H1 (cell line): ENCODE results near the gene NECAP2. TPM values are rescaled to one million over a fixed set of nuclear protein-coding genes. Genes with fewer than 3 reads are reported as not detected.

Experiments
- CTCF ChIA-PET: fragments of 300-600 bp; sonication (Branson Sonifier 250); formaldehyde crosslinking; loops from one replicate; lab custom pipeline; 2021; ENCODE audit not compliant: partially characterized antibody; lab: Charles Lee
- POLR2A ChIA-PET: fragments of 300-600 bp; sonication (Branson Sonifier 250); formaldehyde crosslinking; loops from one replicate; lab custom pipeline; 2021; ENCODE audit warnings: inconsistent platforms; ENCODE audit not compliant: partially characterized antibody; lab: Charles Lee
- DNase-seq, 2 experiments: peaks; one replicate each; pipeline versions ENCODE4 v3.0.0 to v3.0.0-alpha.2; 2010 to 2022; ENCODE audit warnings: low spot score in 2 of 2, low read depth in 1 of 2, mixed read lengths in 1 of 2
- FAIRE-seq: peaks from 2 replicates; lab custom pipeline; 2011; peaks lifted over from hg19 to GRCh38; lab: Jason Lieb, UNC
- H2AFZ ChIP-seq: 2 replicates; pipeline ENCODE4 v1.8.1; 2012; ENCODE audit warnings: low read length, inconsistent platforms
- H2AK5ac ChIP-seq: 2 replicates; pipeline ENCODE4 v1.6.1; 2013; ENCODE audit warnings: low read depth, low read length
- H2BK120ac ChIP-seq: replicated peaks from 2 replicates; pipeline ENCODE3; 2013; ENCODE audit warnings: low read depth, low read length, inconsistent platforms
- H2BK12ac ChIP-seq: 2 replicates; pipeline ENCODE4 v1.6.1; 2013; ENCODE audit warnings: low read depth, low read length
- H2BK15ac ChIP-seq: 2 replicates; pipeline ENCODE4 v1.6.1; 2013; ENCODE audit warnings: low read length
- H2BK20ac ChIP-seq: 2 replicates; pipeline ENCODE4 v1.6.1; 2013; ENCODE audit warnings: low read length
- H2BK5ac ChIP-seq: 2 replicates; pipeline ENCODE4 v1.6.1; 2013; ENCODE audit warnings: low read depth, low read length
- H3K14ac ChIP-seq: 2 replicates; pipeline ENCODE4 v1.6.1; 2013; ENCODE audit warnings: inconsistent platforms; ENCODE audit not compliant: insufficient read length
- H3K18ac ChIP-seq: 2 replicates; pipeline ENCODE4 v1.6.1; 2013; ENCODE audit warnings: low read length; ENCODE audit errors: extremely low read depth
- H3K23ac ChIP-seq: 2 replicates; pipeline ENCODE4 v1.6.1; 2013; ENCODE audit warnings: inconsistent platforms; ENCODE audit not compliant: insufficient read length
- H3K23me2 ChIP-seq: 2 replicates; pipeline ENCODE4 v1.6.1; 2013; ENCODE audit warnings: low read depth, low read length
- H3K27ac ChIP-seq: 2 replicates; pipeline ENCODE4 v1.6.1; 2011; ENCODE audit warnings: low read depth, low read length, inconsistent platforms
- H3K27me3 ChIP-seq, 4 experiments: replicated peaks in 1 of 4; 1 replicate in 1 of 4; 2 replicates in 3 of 4; pipeline versions ENCODE4 v1.6.1 to v1.8.1; 2011 to 2013; ENCODE audit warnings: low read length in 3 of 4, mild to moderate bottlenecking in 3 of 4, inconsistent platforms in 2 of 4, mixed read lengths in 2 of 4, moderate library complexity in 1 of 4; ENCODE audit not compliant: control insufficient read depth in 3 of 4, insufficient read depth in 3 of 4; ENCODE audit errors: extremely low read depth in 1 of 4
- H3K36me3 ChIP-seq, 4 experiments: 2 replicates each; pipeline versions ENCODE4 v1.6.1 to v1.8.1; 2011 to 2013; ENCODE audit warnings: mild to moderate bottlenecking in 4 of 4, low read length in 3 of 4, moderate library complexity in 2 of 4, control low read depth in 1 of 4, inconsistent platforms in 1 of 4; ENCODE audit not compliant: insufficient read depth in 4 of 4, control insufficient read depth in 2 of 4
- H3K4ac ChIP-seq: replicated peaks from 2 replicates; pipeline ENCODE3; 2013; ENCODE audit warnings: low read length, low read depth, mixed read lengths, inconsistent platforms; ENCODE audit not compliant: insufficient read length
- H3K4me1 ChIP-seq, 4 experiments: replicated peaks in 1 of 4; 1 replicate in 1 of 4; 2 replicates in 3 of 4; pipeline versions ENCODE4 v1.6.1 to v1.8.1; 2011 to 2013; ENCODE audit warnings: low read length in 3 of 4, inconsistent platforms in 2 of 4, mixed read lengths in 1 of 4; ENCODE audit not compliant: insufficient read depth in 4 of 4, control insufficient read depth in 3 of 4
- H3K4me2 ChIP-seq, 2 experiments: 2 replicates each; pipeline versions ENCODE4 v1.6.1 to v1.8.1; 2011 to 2013; ENCODE audit warnings: low read depth in 2 of 2, low read length in 2 of 2, control low read depth in 1 of 2, inconsistent platforms in 1 of 2, mild to moderate bottlenecking in 1 of 2; ENCODE audit not compliant: insufficient read depth in 1 of 2
- H3K4me3 ChIP-seq, 4 experiments: fragments of 200-600, 300-600 bp in 1 of 4; sonication (generic), shearing (Covaris generic), sonication (Bioruptor Twin) in 1 of 4; 2 replicates each; pipeline versions ENCODE4 v1.5.1 to v1.8.1; 2011 to 2016; ENCODE audit warnings: low read length in 4 of 4, low read depth in 3 of 4, control low read depth in 2 of 4, inconsistent platforms in 2 of 4, mild to moderate bottlenecking in 2 of 4, mixed read lengths in 1 of 4, moderate library complexity in 1 of 4; ENCODE audit not compliant: insufficient read depth in 2 of 4; ENCODE audit errors: extremely low read depth in 1 of 4
- H3K56ac ChIP-seq: replicated peaks from 2 replicates; pipeline ENCODE3; 2013; ENCODE audit warnings: low read depth, mild to moderate bottlenecking, mixed read lengths, low read length, inconsistent platforms; ENCODE audit not compliant: insufficient read length
- H3K79me1 ChIP-seq: 2 replicates; pipeline ENCODE4 v1.6.1; 2013; ENCODE audit warnings: low read depth, low read length, control low read depth
- H3K79me2 ChIP-seq, 2 experiments: 2 replicates each; pipeline versions ENCODE4 v1.6.1 to v1.8.1; 2012 to 2013; ENCODE audit warnings: low read length in 2 of 2, mild to moderate bottlenecking in 2 of 2, inconsistent platforms in 1 of 2; ENCODE audit not compliant: insufficient read depth in 2 of 2, control insufficient read depth in 1 of 2
- H3K9ac ChIP-seq, 4 experiments: replicated peaks in 1 of 4; 1 replicate in 1 of 4; 2 replicates in 3 of 4; pipeline versions ENCODE4 v1.6.1 to v1.8.1; 2011 to 2013; ENCODE audit warnings: low read depth in 3 of 4, low read length in 3 of 4, control low read depth in 2 of 4, mild to moderate bottlenecking in 2 of 4, moderate library complexity in 2 of 4, inconsistent platforms in 1 of 4; ENCODE audit errors: extremely low read depth in 1 of 4
- H3K9me3 ChIP-seq, 2 experiments: 2 replicates each; pipeline versions ENCODE4 v1.6.1 to v1.8.1; 2012 to 2013; ENCODE audit warnings: mild to moderate bottlenecking in 2 of 2, moderate library complexity in 2 of 2, control low read depth in 1 of 2, inconsistent platforms in 1 of 2, low read depth in 1 of 2, low read length in 1 of 2, mixed read lengths in 1 of 2; ENCODE audit not compliant: insufficient read depth in 2 of 2
- H4K20me1 ChIP-seq, 2 experiments: replicated peaks in 1 of 2; 2 replicates each; pipeline versions ENCODE3 to v1.8.1; 2011 to 2013; ENCODE audit warnings: inconsistent platforms in 2 of 2, low read length in 2 of 2, mild to moderate bottlenecking in 1 of 2; ENCODE audit not compliant: insufficient read depth in 2 of 2, control insufficient read depth in 1 of 2
- H4K5ac ChIP-seq: 2 replicates; pipeline ENCODE4 v1.6.1; 2013; ENCODE audit warnings: low read length, low read depth, mixed read lengths, inconsistent platforms; ENCODE audit not compliant: insufficient read length
- H4K8ac ChIP-seq: 2 replicates; pipeline ENCODE4 v1.8.0; 2013; ENCODE audit warnings: mild to moderate bottlenecking, moderate library complexity, low read length, inconsistent platforms; ENCODE audit not compliant: insufficient read depth; ENCODE audit errors: extremely low read depth
- H4K91ac ChIP-seq: replicated peaks from 2 replicates; pipeline ENCODE3; 2013; ENCODE audit warnings: low read length, mixed read lengths, inconsistent platforms; ENCODE audit not compliant: insufficient read length
- BCL11A ChIP-seq, 2 experiments: IDR thresholded peaks; one replicate each; pipeline ENCODE4 v1.6.1; 2011; ENCODE audit warnings: low read depth in 2 of 2, low read length in 2 of 2, mild to moderate bottlenecking in 2 of 2
- CBX5 ChIP-seq: fragments of 300-800, 300-1000 bp; sonication (generic); IDR thresholded peaks from 2 replicates; pipeline ENCODE4 v1.7.1; 2016; ENCODE audit warnings: antibody characterized with exemption, low read length, low read depth
- CBX8 ChIP-seq: fragments of 300-800, 300-1000 bp; sonication (generic); IDR thresholded peaks from 2 replicates; pipeline ENCODE4 v1.7.1; 2016; ENCODE audit warnings: low read depth, low read length, borderline replicate concordance
- EZH2 ChIP-seq: fragments of 200-600 bp; sonication (generic); IDR thresholded peaks from 2 replicates; pipeline ENCODE4 v1.7.1; 2012; ENCODE audit warnings: low read depth, mild to moderate bottlenecking, moderate library complexity, low read length, inconsistent platforms; ENCODE audit not compliant: severe bottlenecking
- TAF7 ChIP-seq: optimal IDR thresholded peaks from 2 replicates; pipeline ENCODE3; 2011; ENCODE audit warnings: low read depth, mild to moderate bottlenecking, inconsistent platforms, low read length, moderate library complexity, borderline replicate concordance
- YY1 ChIP-seq: IDR thresholded peaks from 2 replicates; pipeline ENCODE4 v1.6.1; 2011; ENCODE audit warnings: low read depth, mild to moderate bottlenecking, low read length
- WGBS, 2 experiments: shearing (Covaris generic) in 1 of 2; methylation state at CpG; one replicate each; pipeline versions ENCODE4 v1.1.6 to v1.1.7; 2013 to 2015; ENCODE audit warnings: low lambda C conversion rate in 2 of 2, mixed read lengths in 2 of 2, inconsistent platforms in 1 of 2, low coverage in 1 of 2, missing lambda C conversion rate in 1 of 2; ENCODE audit not compliant: insufficient replicate concordance in 2 of 2, insufficient coverage in 1 of 2, insufficient read length in 1 of 2; ENCODE audit errors: extremely low coverage in 1 of 2, missing lambda C conversion rate in 1 of 2; 5-methylcytosine and 5-hydroxymethylcytosine counted together
- polyA plus RNA-seq, 7 experiments: library from polyadenylated mRNA; depleted of rRNA in 3 of 7; stranded (reverse) in 5 of 7; unstranded in 2 of 7; fragments of >200 nt in 5 of 7; fragments of 200-250 nt in 2 of 7; gene quantifications; 1 replicate in 5 of 7; 2 replicates in 1 of 7; 4 replicates in 1 of 7; pipeline versions ENCODE4 v1.2.1 to v1.2.3, GENCODE V29; 2011 to 2013; ENCODE audit warnings: missing spikeins in 2 of 7, mixed read lengths in 2 of 7
- total RNA-seq: library from RNA; stranded (reverse); fragmentation: NEBNext Ultra II Directional; extraction: Animal tissue kit (Norgen Biotek cat#: 25700); gene quantifications from 2 replicates; pipeline ENCODE4 v1.2.1, GENCODE V29; 2021
- TF ChIP-seq, protein P1 (sequence below): IDR thresholded peaks from 2 replicates; pipeline ENCODE4 v1.6.1; 2011; ENCODE audit warnings: low read length, improper control_type of control experiment

Gene NECAP2
- total and polyA plus RNA-seq, 2 of the 8 experiments (the other 6 are each of a cell fraction or from before 2014, with no cell fraction given), result 24.4 to 29.7 TPM

DNA sequence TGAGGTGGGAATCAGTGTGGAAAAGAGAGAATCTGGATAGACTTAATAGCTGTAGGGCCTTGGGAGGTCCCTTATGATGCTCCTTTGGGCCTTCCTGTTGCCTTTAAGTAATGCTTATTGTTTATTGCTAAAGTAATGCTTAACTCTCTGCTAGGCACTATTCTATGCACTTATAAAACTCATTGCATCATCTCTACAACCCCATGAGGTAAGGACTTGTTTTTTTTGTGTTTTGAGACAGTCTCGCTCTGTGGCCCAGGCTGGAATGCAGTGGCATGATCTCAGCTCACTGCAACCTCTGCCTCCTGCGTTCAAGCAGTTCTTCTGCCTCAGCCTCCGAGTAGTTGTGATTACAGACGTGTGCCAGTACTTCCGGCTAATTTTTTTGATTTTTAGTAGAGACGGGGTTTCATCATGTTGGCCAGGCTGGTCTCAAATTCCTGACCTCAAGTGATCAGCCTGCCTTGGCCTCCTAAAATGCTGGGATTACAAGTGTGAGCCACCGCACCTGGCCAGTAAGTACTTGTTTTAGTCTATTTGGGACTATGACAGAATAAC is 22.3 kb downstream of the NECAP2 start:
- no peaks in the 10 kb centered on the region for H3K27me3 ChIP-seq
- H3K4me2 ChIP-seq, result no peak overlapping the region
- no peak overlapping the region for H4K8ac ChIP-seq
- 93% methylated on average over 7 of the region's 7 CpGs; no CpG with 5 or more reads in 1 of the 2 experiments for WGBS, 2 experiments
- H3K79me1 ChIP-seq, result no peaks in the 10 kb centered on the region
- no peak overlapping the region for H2BK12ac ChIP-seq
- H4K91ac ChIP-seq, result no peak overlapping the region
- H3K23me2 ChIP-seq, result peaks cover 2% of the 10 kb centered on the region; the same call in 1 of the 2 replicates
- H3K23ac ChIP-seq, result no peak overlapping the region
- H4K20me1 ChIP-seq, result peaks cover 2 to 4% of the 10 kb centered on the region in 2 experiments
- no peak overlapping the region for H3K9ac ChIP-seq
- H2BK120ac ChIP-seq, result no peak overlapping the region
- no peak overlapping the region for H3K56ac ChIP-seq
- ChIA-PET CTCF (interaction anchor here (0.6 to 5.1 kb wide), 4 partner anchors 12 to 35 kb away, joined by 3 to 17 read pairs (median 4); partner anchors contain the start of gene NECAP2), POLR2A (interaction anchor here (0.7 to 0.9 kb wide), 2 partner anchors 9 to 23 kb away, joined by 3 to 4 read pairs; partner anchors contain the start of gene NECAP2)
- no peak for FAIRE-seq
- no peak overlapping the region for H3K14ac ChIP-seq
- no peak overlapping the region for H2BK15ac ChIP-seq
- no peak overlapping the region for H2BK5ac ChIP-seq
- H2AFZ ChIP-seq, result no peak overlapping the region
- no peak for DNase-seq
- H3K18ac ChIP-seq, result no peak overlapping the region
- H2AK5ac ChIP-seq, result no peak overlapping the region
- no peaks in the 10 kb centered on the region for H3K9me3 ChIP-seq
- H3K27ac ChIP-seq, result no peak overlapping the region
- TF ChIP-seq YY1 (no peak), CBX5 (no peak), TAF7 (no peak), EZH2 (no peak), CBX8 (no peak), BCL11A (IDR thresholded peaks at IDR 0.05; ENCODE audit: low read depth in 2 of 2, low read length in 2 of 2) (no peak)
- TF ChIP-seq, protein P1, sequence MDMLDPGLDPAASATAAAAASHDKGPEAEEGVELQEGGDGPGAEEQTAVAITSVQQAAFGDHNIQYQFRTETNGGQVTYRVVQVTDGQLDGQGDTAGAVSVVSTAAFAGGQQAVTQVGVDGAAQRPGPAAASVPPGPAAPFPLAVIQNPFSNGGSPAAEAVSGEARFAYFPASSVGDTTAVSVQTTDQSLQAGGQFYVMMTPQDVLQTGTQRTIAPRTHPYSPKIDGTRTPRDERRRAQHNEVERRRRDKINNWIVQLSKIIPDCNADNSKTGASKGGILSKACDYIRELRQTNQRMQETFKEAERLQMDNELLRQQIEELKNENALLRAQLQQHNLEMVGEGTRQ, result no peak
- H3K79me2 ChIP-seq, result no peaks in the 10 kb centered on the region
- no peak overlapping the region for H3K4me3 ChIP-seq
- H4K5ac ChIP-seq, result no peak overlapping the region
- peaks cover 2 to 16% (median 4%) of the 10 kb centered on the region in 4 experiments; a peak in 3 of 8 replicates for H3K36me3 ChIP-seq
- H2BK20ac ChIP-seq, result no peak overlapping the region
- H3K4me1 ChIP-seq, result no peaks in the 10 kb centered on the region
- H3K4ac ChIP-seq, result no peak overlapping the region
